Measurements from ENCODE around the gene CLMN.
A peak's percentile ranks its signal among the peaks of the same experiment; 100 is the strongest.
"Not testable (repeated sequence)": the region's sequence is repeated elsewhere in the genome, so short reads cannot be mapped to it uniquely, and the experiment has no call there.

The CLMN gene

GRCh38 chr14:95138876-95139275, 180.8 kb downstream of the CLMN start:
- Mint-ChIP-seq H3K27ac (no peak overlapping the region), H3K4me3 (no peak overlapping the region), H3K4me1 (ENCODE audit: low read depth) (peaks cover 80% of the 10 kb centered on the region), H3K27me3 (no peaks in the 10 kb centered on the region), H3K36me3 (ENCODE audit: low read depth) (peaks cover 44% of the 10 kb centered on the region), H3K9me3 (no peaks in the 10 kb centered on the region)
- no peak for DNase-seq

- Mint-ChIP-seq H3K4me1 (ENCODE audit: low read depth) (peaks cover 76% of the 10 kb centered on the region), H3K27ac (peak overlapping the region; percentile 72), H3K36me3 (ENCODE audit: low read depth) (peaks cover 44% of the 10 kb centered on the region)
- DNase-seq, H3K4me3 Mint-ChIP-seq, H3K27me3 Mint-ChIP-seq, H3K9me3 Mint-ChIP-seq: not testable (repeated sequence)
Observed at GRCh38 chr14:95138455-95138854, 181.3 kb downstream of the CLMN start.

- peaks cover 71% of the 10 kb centered on the region for H3K4me1 Mint-ChIP-seq (ENCODE audit: low read depth)
- H3K4me3 Mint-ChIP-seq: no peak overlapping the region
- H3K27me3 Mint-ChIP-seq: no peaks in the 10 kb centered on the region
- no peak for DNase-seq
- H3K36me3 Mint-ChIP-seq (ENCODE audit: low read depth): peaks cover 51% of the 10 kb centered on the region
- no peak overlapping the region for H3K27ac Mint-ChIP-seq
- H3K9me3 Mint-ChIP-seq: no peaks in the 10 kb centered on the region
Observed at GRCh38 chr14:95137804-95138167, 181.9 kb downstream of the CLMN start.

- DNase-seq: no peak
- Mint-ChIP-seq H3K27me3 (no peaks in the 10 kb centered on the region), H3K36me3 (ENCODE audit: low read depth) (peaks cover 56% of the 10 kb centered on the region), H3K4me3 (no peak overlapping the region), H3K9me3 (no peaks in the 10 kb centered on the region), H3K27ac (no peak overlapping the region), H3K4me1 (ENCODE audit: low read depth) (peaks cover 66% of the 10 kb centered on the region)
Observed at GRCh38 chr14:95137164-95137803, 182.4 kb downstream of the CLMN start.

- Mint-ChIP-seq H3K4me3 (no peak overlapping the region), H3K4me1 (ENCODE audit: low read depth) (peaks cover 61% of the 10 kb centered on the region), H3K9me3 (no peaks in the 10 kb centered on the region), H3K36me3 (ENCODE audit: low read depth) (peaks cover 61% of the 10 kb centered on the region), H3K27me3 (no peaks in the 10 kb centered on the region), H3K27ac (peak overlapping the region; percentile 63)
- no peak for DNase-seq
Observed at GRCh38 chr14:95136631-95137030, 183.1 kb downstream of the CLMN start.

GRCh38 chr14:95134304-95134933, 185.3 kb downstream of the CLMN start:
- no peak for DNase-seq
- Mint-ChIP-seq H3K36me3 (ENCODE audit: low read depth) (peaks cover 69% of the 10 kb centered on the region), H3K27ac (peak overlapping the region; percentile 41), H3K4me1 (ENCODE audit: low read depth) (peaks cover 46% of the 10 kb centered on the region), H3K4me3 (no peak overlapping the region), H3K9me3 (no peaks in the 10 kb centered on the region), H3K27me3 (no peaks in the 10 kb centered on the region)

GRCh38 chr14:95133282-95133681, 186.4 kb downstream of the CLMN start:
- Mint-ChIP-seq H3K36me3 (ENCODE audit: low read depth) (peaks cover 73% of the 10 kb centered on the region), H3K4me3 (no peak overlapping the region), H3K9me3 (no peaks in the 10 kb centered on the region), H3K27me3 (no peaks in the 10 kb centered on the region), H3K4me1 (ENCODE audit: low read depth) (peaks cover 48% of the 10 kb centered on the region), H3K27ac (no peak overlapping the region)
- DNase-seq: no peak

GRCh38 chr14:95132760-95133159, 186.9 kb downstream of the CLMN start:
- Mint-ChIP-seq H3K36me3 (ENCODE audit: low read depth) (peaks cover 75% of the 10 kb centered on the region), H3K4me1 (ENCODE audit: low read depth) (peaks cover 46% of the 10 kb centered on the region), H3K27me3 (no peaks in the 10 kb centered on the region), H3K9me3 (no peaks in the 10 kb centered on the region), H3K4me3 (no peak overlapping the region), H3K27ac (no peak overlapping the region)
- DNase-seq: no peak

Measured in activated T-cell treated with anti-CD3 and anti-CD28 coated beads, Interleukin-2, amount 50 U/mL, for 24 hours (primary cell).